HL-60 (cell line): ENCODE measurements around the gene PXDN.

Experiments used
- DNase-seq, 2 experiments: peaks; one replicate each; pipeline ENCODE4 v3.0.0-alpha.2; 2010 to 2020; ENCODE audit warnings: low read depth in 1 of 2, low spot score in 1 of 2
- H3K27ac ChIP-seq: fragments of 250-450 bp; sonication (Bioruptor Pico); replicated peaks from 2 replicates; pipeline ENCODE4 v1.5.1; 2020; ENCODE audit warnings: mild to moderate bottlenecking, moderate library complexity
- H3K27me3 ChIP-seq: fragments of 250-450 bp; sonication (Bioruptor Pico); 2 replicates; pipeline ENCODE4 v1.5.1; 2021; ENCODE audit warnings: mild to moderate bottlenecking, moderate library complexity; ENCODE audit not compliant: insufficient read depth, poor library complexity, severe bottlenecking
- H3K4me3 ChIP-seq: replicated peaks from 2 replicates; pipeline ENCODE4 v1.5.1; 2011; ENCODE audit warnings: mild to moderate bottlenecking, control low read depth, low read length; ENCODE audit not compliant: insufficient read depth
- CTCF ChIP-seq: IDR thresholded peaks from one replicate; pipeline ENCODE4 v1.5.1; 2011; ENCODE audit warnings: low read length, control low read depth, inconsistent platforms; ENCODE audit not compliant: insufficient read depth
- GABPA ChIP-seq: IDR thresholded peaks from 2 replicates; pipeline ENCODE4 v1.6.1; 2012; ENCODE audit warnings: low read depth
- POLR2AphosphoS5 ChIP-seq: IDR thresholded peaks from 2 replicates; pipeline ENCODE4 v1.6.1; 2012; ENCODE audit warnings: low read depth
- REST ChIP-seq: IDR thresholded peaks from 2 replicates; pipeline ENCODE4 v1.6.1; 2012; ENCODE audit warnings: low read depth; ENCODE audit not compliant: insufficient replicate concordance
- SPI1 ChIP-seq: IDR thresholded peaks from 2 replicates; pipeline ENCODE4 v1.6.1; 2012; ENCODE audit warnings: low read depth, mild to moderate bottlenecking, borderline replicate concordance

The PXDN gene

GRCh38 chr2:1586923-1587840 is 157.1 kb downstream of the PXDN start:
- Histone ChIP-seq H3K27me3 (no peaks in the 10 kb centered on the region), H3K27ac (no peak overlapping the region), H3K4me3 (no peak overlapping the region)
- no peak for DNase-seq
- no peak for TF ChIP-seq CTCF
- no peak for TF ChIP-seq REST
- TF ChIP-seq POLR2AphosphoS5, result no peak
- no peak for TF ChIP-seq SPI1
- TF ChIP-seq GABPA, result no peak

- no peak for DNase-seq
- Histone ChIP-seq H3K27me3 (no peaks in the 10 kb centered on the region), H3K27ac (no peak overlapping the region), H3K4me3 (no peak overlapping the region)
- TF ChIP-seq REST (no peak), CTCF (no peak), SPI1 (no peak), GABPA (no peak), POLR2AphosphoS5 (no peak)
Measured at GRCh38 chr2:1586251-1586922, 157.9 kb downstream of the PXDN start.

GRCh38 chr2:1585635-1586034 is 158.7 kb downstream of the PXDN start:
- H3K27ac ChIP-seq, result no peak overlapping the region
- H3K27me3 ChIP-seq, result no peaks in the 10 kb centered on the region
- H3K4me3 ChIP-seq, result no peak overlapping the region
- TF ChIP-seq SPI1 (no peak), GABPA (no peak), POLR2AphosphoS5 (no peak), REST (no peak), CTCF (no peak)
- no peak for DNase-seq
